Astrocyte (in vitro differentiated cells and primary cell): ENCODE data around the gene FCRL1. TPM values are rescaled to one million over a fixed set of nuclear protein-coding genes. Genes with fewer than 3 reads are reported as not detected.

ENCODE experiments used
- DNase-seq: peaks from one replicate; pipeline ENCODE4 v3.0.0-alpha.2; 2010; ENCODE audit warnings: low read depth
- FAIRE-seq: peaks from 2 replicates; lab custom pipeline; 2011; peaks lifted over from hg19 to GRCh38; lab: Jason Lieb, UNC
- H2AFZ ChIP-seq: 2 replicates; pipeline ENCODE4 v1.6.0; 2012; ENCODE audit warnings: low read depth, low read length, inconsistent platforms
- H3K27ac ChIP-seq: 2 replicates; pipeline ENCODE4 v1.5.1; 2011; ENCODE audit warnings: low read depth, low read length, inconsistent platforms
- H3K27me3 ChIP-seq: 2 replicates; pipeline ENCODE4 v1.6.0; 2011; ENCODE audit warnings: low read length, inconsistent platforms; ENCODE audit not compliant: insufficient read depth
- H3K36me3 ChIP-seq: 2 replicates; pipeline ENCODE4 v1.5.1; 2011; ENCODE audit warnings: low read length, inconsistent platforms; ENCODE audit not compliant: insufficient read depth
- H3K4me1 ChIP-seq: 2 replicates; pipeline ENCODE4 v1.5.1; 2011; ENCODE audit warnings: low read length, inconsistent platforms; ENCODE audit not compliant: insufficient read depth
- H3K4me2 ChIP-seq: 2 replicates; pipeline ENCODE4 v1.6.0; 2012; ENCODE audit warnings: low read length, inconsistent platforms
- H3K4me3 ChIP-seq: 2 replicates; pipeline ENCODE4 v1.5.1; 2011; ENCODE audit warnings: low read depth, mild to moderate bottlenecking, low read length, inconsistent platforms; ENCODE audit not compliant: insufficient read depth
- H3K79me2 ChIP-seq: 2 replicates; pipeline ENCODE4 v1.6.0; 2012; ENCODE audit warnings: mild to moderate bottlenecking, low read length, inconsistent platforms; ENCODE audit not compliant: insufficient read depth
- H3K9ac ChIP-seq: 2 replicates; pipeline ENCODE4 v1.6.0; 2012; ENCODE audit warnings: mild to moderate bottlenecking, low read length, inconsistent platforms
- H3K9me3 ChIP-seq: 2 replicates; pipeline ENCODE4 v1.5.1; 2012; ENCODE audit warnings: low read depth, mild to moderate bottlenecking, low read length, inconsistent platforms; ENCODE audit not compliant: insufficient read depth
- H4K20me1 ChIP-seq: 2 replicates; pipeline ENCODE4 v1.6.0; 2012; ENCODE audit warnings: low read length, inconsistent platforms; ENCODE audit not compliant: insufficient read depth
- H3K27ac Mint-ChIP-seq: one replicate; pipeline ENCODE4 v1.8.0; 2021; ENCODE audit warnings: mild to moderate bottlenecking, mixed read lengths; ENCODE audit not compliant: unreplicated experiment
- H3K27me3 Mint-ChIP-seq: one replicate; pipeline ENCODE4 v1.8.0; 2021; ENCODE audit warnings: low read depth, mixed read lengths; ENCODE audit not compliant: unreplicated experiment
- H3K36me3 Mint-ChIP-seq: one replicate; pipeline ENCODE4 v1.8.0; 2021; ENCODE audit warnings: low read depth, mixed read lengths; ENCODE audit not compliant: unreplicated experiment
- H3K4me1 Mint-ChIP-seq: one replicate; pipeline ENCODE4 v1.8.0; 2021; ENCODE audit warnings: low read depth, mixed read lengths; ENCODE audit not compliant: unreplicated experiment
- H3K4me3 Mint-ChIP-seq: one replicate; pipeline ENCODE4 v1.8.0; 2021; ENCODE audit warnings: mild to moderate bottlenecking, moderate library complexity, mixed read lengths; ENCODE audit not compliant: unreplicated experiment
- H3K9me3 Mint-ChIP-seq: one replicate; pipeline ENCODE4 v1.8.0; 2021; ENCODE audit warnings: mild to moderate bottlenecking, mixed read lengths; ENCODE audit not compliant: unreplicated experiment
- EZH2 ChIP-seq: IDR thresholded peaks from 2 replicates; pipeline ENCODE4 v1.6.1; 2012; ENCODE audit warnings: mild to moderate bottlenecking, low read length, inconsistent platforms; ENCODE audit not compliant: insufficient read depth
- total RNA-seq: library from RNA; stranded (reverse); gene quantifications from 2 replicates; pipeline ENCODE4 v1.2.1, GENCODE V29; 2021
- TF ChIP-seq, protein P1 (sequence below): IDR thresholded peaks from 2 replicates; pipeline ENCODE4 v1.5.1; 2011; ENCODE audit warnings: low read depth, mild to moderate bottlenecking, inconsistent platforms, low read length, moderate library complexity; ENCODE audit not compliant: insufficient read depth

The FCRL1 gene
- total RNA-seq, 1 donor from 2014 or later: not detected

DNA sequence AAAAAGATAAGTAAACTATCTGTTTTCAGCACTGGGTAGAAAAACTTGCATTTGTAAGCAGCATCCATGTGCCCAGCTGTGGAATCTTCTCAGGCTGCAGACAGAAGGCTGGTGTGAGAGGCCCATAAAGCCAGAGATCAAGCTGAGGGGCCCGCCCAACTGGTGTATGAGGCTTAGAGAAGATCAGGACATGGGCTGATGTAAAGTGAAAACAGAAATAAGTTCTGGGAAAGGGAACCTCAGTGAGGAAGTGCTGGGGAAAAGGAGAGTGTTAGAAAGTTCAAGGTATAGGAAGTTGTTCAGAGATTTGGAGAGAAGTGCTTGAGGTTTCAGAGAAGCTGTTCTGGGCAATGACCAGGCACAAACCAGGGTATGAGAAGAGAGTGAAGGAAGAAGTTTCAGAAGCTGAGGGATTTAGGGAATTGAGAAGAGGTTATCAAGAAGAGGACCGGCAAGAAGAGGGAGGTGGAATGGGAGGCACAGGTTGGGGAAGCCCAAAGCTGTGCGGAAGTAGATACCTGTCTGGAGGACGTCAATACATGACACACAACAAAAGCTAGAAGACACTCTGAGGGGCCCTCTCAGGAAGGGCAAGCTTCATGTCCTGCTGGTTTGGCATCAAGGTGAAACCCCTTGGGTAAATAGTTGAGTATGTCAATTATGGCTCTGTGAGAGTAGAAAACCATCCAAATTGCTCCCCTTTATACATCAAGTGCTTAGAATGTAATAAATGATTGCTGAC lies 24.3 kb upstream of the FCRL1 start:
- H3K79me2 ChIP-seq: no peaks in the 10 kb centered on the region
- Mint-ChIP-seq H3K9me3 (peaks cover 1% of the 10 kb centered on the region), H3K4me1 (no peaks in the 10 kb centered on the region), H3K4me3 (no peak overlapping the region), H3K36me3 (no peaks in the 10 kb centered on the region), H3K27me3 (peaks cover 26% of the 10 kb centered on the region), H3K27ac (no peak overlapping the region)
- H3K9ac ChIP-seq: no peak overlapping the region
- H3K4me2 ChIP-seq: no peak overlapping the region
- FAIRE-seq: no peak
- H3K4me1 ChIP-seq: no peaks in the 10 kb centered on the region
- H3K9me3 ChIP-seq: no peaks in the 10 kb centered on the region
- H3K27ac ChIP-seq: no peak overlapping the region
- DNase-seq: no peak
- no peak overlapping the region for H2AFZ ChIP-seq
- TF ChIP-seq, protein P1, sequence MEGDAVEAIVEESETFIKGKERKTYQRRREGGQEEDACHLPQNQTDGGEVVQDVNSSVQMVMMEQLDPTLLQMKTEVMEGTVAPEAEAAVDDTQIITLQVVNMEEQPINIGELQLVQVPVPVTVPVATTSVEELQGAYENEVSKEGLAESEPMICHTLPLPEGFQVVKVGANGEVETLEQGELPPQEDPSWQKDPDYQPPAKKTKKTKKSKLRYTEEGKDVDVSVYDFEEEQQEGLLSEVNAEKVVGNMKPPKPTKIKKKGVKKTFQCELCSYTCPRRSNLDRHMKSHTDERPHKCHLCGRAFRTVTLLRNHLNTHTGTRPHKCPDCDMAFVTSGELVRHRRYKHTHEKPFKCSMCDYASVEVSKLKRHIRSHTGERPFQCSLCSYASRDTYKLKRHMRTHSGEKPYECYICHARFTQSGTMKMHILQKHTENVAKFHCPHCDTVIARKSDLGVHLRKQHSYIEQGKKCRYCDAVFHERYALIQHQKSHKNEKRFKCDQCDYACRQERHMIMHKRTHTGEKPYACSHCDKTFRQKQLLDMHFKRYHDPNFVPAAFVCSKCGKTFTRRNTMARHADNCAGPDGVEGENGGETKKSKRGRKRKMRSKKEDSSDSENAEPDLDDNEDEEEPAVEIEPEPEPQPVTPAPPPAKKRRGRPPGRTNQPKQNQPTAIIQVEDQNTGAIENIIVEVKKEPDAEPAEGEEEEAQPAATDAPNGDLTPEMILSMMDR: no peak
- no peak for TF ChIP-seq EZH2
- H3K4me3 ChIP-seq: no peak overlapping the region
- H4K20me1 ChIP-seq: no peaks in the 10 kb centered on the region
- H3K27me3 ChIP-seq: no peaks in the 10 kb centered on the region
- no peaks in the 10 kb centered on the region for H3K36me3 ChIP-seq

DNA sequence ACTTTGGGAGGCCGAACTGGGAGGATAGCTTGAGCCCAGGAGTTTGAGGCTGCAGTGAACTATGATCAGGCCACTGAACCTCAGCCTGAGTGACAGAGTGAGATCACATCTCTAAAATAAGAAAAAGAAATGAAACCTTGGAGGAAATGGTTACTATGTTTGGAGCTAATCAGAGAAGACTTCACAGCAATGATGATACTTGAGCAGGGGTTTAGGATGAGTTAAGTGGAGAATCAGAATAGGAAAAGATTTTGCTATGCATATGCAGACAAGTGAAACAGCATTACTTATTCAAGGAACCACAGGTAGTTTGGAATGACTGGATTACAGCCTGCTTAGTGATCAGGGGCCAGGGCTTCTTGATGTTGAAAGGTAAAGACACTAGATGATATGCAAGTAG lies 23.0 kb upstream of the FCRL1 start:
- H3K36me3 ChIP-seq: no peaks in the 10 kb centered on the region
- H4K20me1 ChIP-seq: no peaks in the 10 kb centered on the region
- H3K9ac ChIP-seq: no peak overlapping the region
- DNase-seq: no peak
- no peak for FAIRE-seq
- no peaks in the 10 kb centered on the region for H3K27me3 ChIP-seq
- no peaks in the 10 kb centered on the region for H3K36me3 Mint-ChIP-seq
- H3K4me3 ChIP-seq: no peak overlapping the region
- H3K4me2 ChIP-seq: no peak overlapping the region
- TF ChIP-seq, protein P1: no peak
- TF ChIP-seq EZH2: no peak
- no peak overlapping the region for H2AFZ ChIP-seq
- no peak overlapping the region for H3K4me3 Mint-ChIP-seq
- H3K27me3 Mint-ChIP-seq: peaks cover 26% of the 10 kb centered on the region
- H3K79me2 ChIP-seq: no peaks in the 10 kb centered on the region
- H3K27ac Mint-ChIP-seq: no peak overlapping the region
- no peak overlapping the region for H3K27ac ChIP-seq
- H3K9me3 ChIP-seq: no peaks in the 10 kb centered on the region
- no peaks in the 10 kb centered on the region for H3K4me1 ChIP-seq
- no peaks in the 10 kb centered on the region for H3K4me1 Mint-ChIP-seq
- peaks cover 1% of the 10 kb centered on the region for H3K9me3 Mint-ChIP-seq

DNA sequence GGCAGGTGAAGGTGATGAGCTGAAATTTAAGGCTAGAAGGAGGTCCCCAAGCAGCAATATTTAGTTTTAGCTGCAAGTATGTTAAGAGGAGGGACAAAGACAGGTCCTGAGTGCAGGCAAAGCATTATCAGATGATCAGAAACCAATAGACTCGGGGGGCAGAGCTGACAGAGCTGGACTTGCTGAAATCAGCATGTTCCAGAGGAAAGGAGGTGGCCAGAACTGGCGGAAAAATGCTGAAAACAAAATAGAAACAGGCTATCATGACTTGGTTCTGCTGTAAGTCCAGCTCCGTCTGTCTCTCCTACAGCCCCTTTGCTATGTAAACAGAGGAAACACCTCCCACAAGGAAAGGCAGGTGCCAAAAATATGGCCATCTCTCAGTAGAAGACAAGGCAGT lies 21.8 kb upstream of the FCRL1 start, which contains the start of gene CD5L:
Gene CD5L, minus strand, starts transcription at position 101 of the 400 bp plus-strand sequence. CDS start 107 bp downstream, outside the sequence.
- H3K4me3 ChIP-seq: no peak within 1 kb of the TSS
- H4K20me1 ChIP-seq: no peaks in the 10 kb centered on the region
- no peaks in the 10 kb centered on the region for H3K9me3 ChIP-seq
- H3K9ac ChIP-seq: no peak within 1 kb of the TSS
- Mint-ChIP-seq H3K4me3 (no peak within 1 kb of the TSS), H3K4me1 (no peaks in the 10 kb centered on the region), H3K27ac (no peak within 1 kb of the TSS), H3K9me3 (peaks cover 1% of the 10 kb centered on the region), H3K27me3 (peaks cover 27% of the 10 kb centered on the region), H3K36me3 (no peaks in the 10 kb centered on the region)
- no peaks in the 10 kb centered on the region for H3K79me2 ChIP-seq
- no peaks in the 10 kb centered on the region for H3K36me3 ChIP-seq
- no peak within 1 kb of the TSS for H3K4me2 ChIP-seq
- no peak within 1 kb of the TSS for H2AFZ ChIP-seq
- FAIRE-seq (no peak), DNase-seq (no peak)
- no peaks in the 10 kb centered on the region for H3K27me3 ChIP-seq
- TF ChIP-seq, protein P1: no peak
- TF ChIP-seq EZH2: no peak
- H3K27ac ChIP-seq: no peak within 1 kb of the TSS
- no peaks in the 10 kb centered on the region for H3K4me1 ChIP-seq
